Head of caudate nucleus (tissue), 42 donors: ENCODE measurements around the gene CCSER1.
"Not testable (repeated sequence)": the region's sequence is repeated elsewhere in the genome, so short reads cannot be mapped to it uniquely, and the experiment has no call there.

ENCODE experiments used
- DNase-seq, 42 donors: peaks; one replicate each; pipeline versions ENCODE4 v3.0.0 to v3.0.0-alpha.2; 2020 to 2021; ENCODE audit warnings: mixed read lengths in 7 of 42
- intact Hi-C: fragments of 100-400 bp; cut with DNase I; formaldehyde crosslinking; loops from one replicate; pipeline ENCODE4 v1.15.0; 2022

The CCSER1 gene

DNA sequence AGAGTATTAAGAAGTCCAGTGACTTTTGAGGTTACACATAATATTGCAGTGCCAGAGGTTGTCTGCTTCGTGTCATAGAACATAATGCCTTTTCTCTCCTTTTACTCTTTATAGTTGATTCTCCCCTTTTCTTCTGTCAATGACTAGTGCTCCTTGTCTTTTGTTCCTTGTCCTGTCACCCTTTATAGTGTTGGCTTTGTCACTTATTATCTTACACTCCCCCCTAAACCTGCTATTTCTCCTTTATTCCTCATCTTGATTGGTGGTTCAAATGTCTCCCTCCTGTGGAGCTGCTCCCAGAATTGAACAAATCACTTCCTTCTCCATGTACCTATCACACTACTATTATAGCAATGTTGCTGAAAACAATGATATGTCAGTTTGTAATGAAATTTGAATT is 1320.0 kb downstream of the CCSER1 start:
- no peak for DNase-seq

DNA sequence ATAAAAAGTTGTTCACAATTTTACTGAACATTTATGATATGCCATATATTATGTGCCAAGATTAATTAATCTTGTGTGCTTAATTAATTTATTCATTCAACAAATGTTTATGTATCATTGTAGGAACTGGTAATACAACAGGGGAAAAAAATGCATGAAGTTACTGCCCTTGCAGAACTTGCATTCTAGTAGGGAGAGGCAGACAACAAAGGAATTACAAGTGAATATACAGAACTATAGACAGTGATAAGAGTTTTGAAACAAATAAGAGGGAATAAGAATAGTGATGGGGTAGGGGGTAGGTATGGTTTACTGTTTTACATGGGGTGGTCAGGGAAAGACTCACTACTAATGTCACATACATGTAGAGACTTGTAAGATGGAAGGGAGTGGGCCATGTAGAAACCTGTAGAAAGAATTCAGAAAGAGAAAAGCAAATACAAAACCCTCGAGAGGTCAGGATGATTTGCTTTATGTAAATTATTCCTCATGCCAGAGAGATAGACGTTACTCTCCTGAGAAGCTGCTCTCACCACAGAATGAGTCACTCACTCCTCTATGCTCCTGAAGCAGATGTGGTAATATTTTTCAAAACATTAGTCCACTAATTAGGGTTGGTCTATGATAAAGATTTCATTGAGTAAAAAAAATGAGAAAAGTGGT is 1321.6 kb downstream of the CCSER1 start:
- no peak for DNase-seq
- intact Hi-C loops, result no loop called here

More for the DNA sequence above, 1320.0 kb downstream of the CCSER1 start:
- intact Hi-C loops, result no loop called here

DNA sequence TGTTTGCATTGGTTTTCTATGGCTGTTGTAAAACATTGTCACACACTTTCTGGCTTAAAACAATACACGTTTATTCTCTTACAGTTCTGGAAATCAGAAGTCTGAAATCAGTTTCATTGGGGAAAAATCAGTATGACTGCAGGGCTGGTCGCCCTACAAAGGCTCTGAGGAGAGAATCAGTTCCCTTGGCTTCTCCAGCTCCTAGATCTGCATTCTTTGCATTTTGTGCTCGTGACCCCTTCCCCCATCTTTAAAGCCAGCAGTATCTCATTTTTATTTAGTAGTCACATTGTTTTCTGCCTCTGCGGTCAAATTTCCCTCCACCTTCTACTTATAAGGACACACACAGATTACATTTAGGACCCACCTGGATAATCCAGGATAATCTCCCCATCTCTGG is 1326.9 kb downstream of the CCSER1 start:
- no peak for DNase-seq
- intact Hi-C loops, result no loop called here

DNA sequence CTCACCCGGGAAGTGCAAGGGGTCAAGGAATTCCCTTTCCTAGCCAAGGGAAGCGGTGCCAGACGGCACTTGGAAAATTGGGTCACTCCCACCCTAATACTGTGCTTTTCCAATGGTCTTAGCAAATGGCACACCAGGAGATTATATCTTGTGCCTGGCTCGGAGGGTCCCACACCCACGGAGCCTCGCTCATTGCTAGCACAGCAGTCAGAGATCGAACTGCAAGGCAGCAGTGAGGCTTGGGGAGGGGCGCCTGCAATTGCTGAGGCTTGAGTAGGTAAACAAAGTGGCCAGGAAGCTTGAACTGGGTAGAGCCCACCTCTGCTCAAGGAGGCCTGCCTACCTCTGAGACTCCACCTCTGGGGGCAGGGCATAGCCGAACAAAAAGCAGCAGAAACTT is 1335.4 kb downstream of the CCSER1 start:
- DNase-seq, intact Hi-C loops: not testable (repeated sequence)

DNA sequence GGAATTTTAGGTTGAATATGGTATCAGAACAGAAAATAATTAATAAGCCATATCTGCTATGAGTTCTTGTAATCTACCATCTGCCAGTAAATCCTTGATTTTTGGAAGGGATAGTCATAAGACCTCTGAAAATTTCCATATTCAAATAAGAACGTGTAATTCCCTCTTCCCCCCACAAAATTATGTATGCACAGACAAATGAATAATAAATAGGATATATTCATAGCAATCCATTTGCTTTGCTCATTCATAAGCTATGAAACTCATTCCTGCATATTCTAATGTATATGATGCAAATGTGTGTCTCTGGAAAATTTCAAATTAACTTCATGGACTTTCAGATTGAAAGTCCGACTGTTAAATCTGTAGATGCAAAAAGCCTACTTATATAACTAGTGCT is 1343.5 kb downstream of the CCSER1 start:
- intact Hi-C loops, result no loop called here
- no peak for DNase-seq

DNA sequence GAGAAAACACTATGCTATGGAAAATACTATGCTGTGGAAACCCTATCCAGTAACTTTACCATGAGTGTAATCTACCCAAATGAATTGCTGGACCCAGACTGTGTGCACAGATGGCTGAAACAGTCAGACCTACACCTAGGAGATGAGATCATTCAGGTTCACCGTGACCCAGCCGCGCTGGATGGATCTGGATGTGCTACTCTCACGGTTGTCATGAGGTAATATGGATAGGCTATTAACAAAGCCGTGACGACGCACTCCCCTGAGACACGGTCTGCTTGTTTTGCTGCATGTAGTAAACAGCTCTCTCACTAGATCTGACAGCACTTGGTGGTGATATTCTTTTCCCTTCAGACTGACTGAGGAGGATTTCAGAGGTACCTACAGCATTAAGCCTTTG is 1344.1 kb downstream of the CCSER1 start:
- no peak for DNase-seq
- intact Hi-C loops, result no loop called here

DNA sequence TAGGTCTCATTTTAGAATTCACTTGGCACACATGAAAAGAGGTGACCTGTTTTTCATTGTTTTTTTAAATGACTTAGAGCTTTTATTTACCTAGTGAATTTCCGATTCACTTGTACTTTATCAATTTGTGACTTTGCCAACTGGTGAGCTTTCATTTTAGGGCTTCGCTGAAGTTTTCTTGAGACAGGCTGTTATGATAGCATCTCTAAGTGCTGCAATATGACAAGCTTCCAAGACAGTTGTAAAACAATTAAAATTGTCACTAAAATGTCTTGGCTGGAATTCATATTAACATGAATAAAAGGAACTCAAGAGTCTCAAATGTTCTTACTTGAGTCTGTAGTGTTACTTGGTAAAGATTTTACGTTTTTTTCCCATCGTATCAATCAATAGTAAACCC is 1344.9 kb downstream of the CCSER1 start:
- intact Hi-C loops, result no loop called here
- no peak for DNase-seq

DNA sequence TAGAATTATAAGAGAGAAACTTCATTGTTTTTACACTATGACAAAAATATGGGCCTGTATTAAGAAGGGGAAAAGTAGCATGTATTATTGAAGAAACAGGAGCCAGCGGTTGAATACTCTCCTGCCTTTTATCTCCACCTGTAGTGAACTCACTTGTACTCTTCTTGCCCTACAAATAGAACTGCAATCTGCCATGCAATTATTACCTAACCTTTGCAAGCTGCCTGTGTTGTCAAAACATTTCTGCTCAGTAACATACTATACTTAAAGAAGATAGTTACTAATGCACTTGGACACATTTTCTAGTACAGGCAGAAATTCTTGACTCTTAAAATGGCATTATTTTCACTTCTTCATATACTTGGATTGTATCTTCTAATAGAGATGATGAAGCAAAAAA is 1358.2 kb downstream of the CCSER1 start:
- intact Hi-C loops, result no loop called here

DNA sequence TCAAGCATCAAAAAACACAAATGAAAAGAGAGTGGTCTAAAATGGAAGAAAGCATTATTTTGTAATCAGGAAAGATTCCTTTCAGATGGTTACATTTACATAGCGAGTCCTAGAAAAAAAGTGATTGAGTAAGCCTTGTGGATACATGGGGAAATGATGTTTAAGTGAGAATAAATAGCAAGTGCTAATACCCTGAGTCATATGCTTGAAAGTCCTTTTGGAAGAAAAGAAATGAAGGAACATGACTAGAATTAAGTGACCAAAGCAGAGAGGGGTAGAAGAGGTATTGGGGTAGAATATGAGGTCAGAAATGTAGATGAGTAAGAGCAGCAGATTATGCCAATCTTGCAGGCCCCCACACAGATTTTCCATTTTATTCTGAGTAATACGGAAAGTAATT is 1361.8 kb downstream of the CCSER1 start:
- intact Hi-C loops, result no loop called here
- no peak for DNase-seq

More for the DNA sequence above, 1358.2 kb downstream of the CCSER1 start:
- peak in 5 of 42 donors; percentile 3 to 37 (median 8) for DNase-seq

DNA sequence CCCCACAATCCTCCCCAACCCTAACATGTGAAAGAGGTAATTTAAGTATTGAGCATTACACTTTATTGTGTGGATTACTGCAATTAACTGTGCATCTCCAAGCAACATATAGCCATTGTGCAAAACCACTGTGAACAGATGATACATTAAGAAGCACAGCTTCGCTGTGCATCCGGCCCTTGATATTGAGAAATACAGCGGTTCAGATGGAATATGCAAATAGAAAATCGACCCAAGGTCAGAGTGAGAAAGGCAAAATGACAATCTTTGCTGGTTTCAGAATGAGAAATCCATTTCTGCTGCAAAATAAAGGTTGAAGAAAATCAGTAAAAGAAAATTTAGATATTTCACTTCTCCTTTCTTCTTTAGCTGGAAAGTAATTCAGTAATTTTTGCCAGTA is 1370.7 kb downstream of the CCSER1 start:
- no peak for DNase-seq

DNA sequence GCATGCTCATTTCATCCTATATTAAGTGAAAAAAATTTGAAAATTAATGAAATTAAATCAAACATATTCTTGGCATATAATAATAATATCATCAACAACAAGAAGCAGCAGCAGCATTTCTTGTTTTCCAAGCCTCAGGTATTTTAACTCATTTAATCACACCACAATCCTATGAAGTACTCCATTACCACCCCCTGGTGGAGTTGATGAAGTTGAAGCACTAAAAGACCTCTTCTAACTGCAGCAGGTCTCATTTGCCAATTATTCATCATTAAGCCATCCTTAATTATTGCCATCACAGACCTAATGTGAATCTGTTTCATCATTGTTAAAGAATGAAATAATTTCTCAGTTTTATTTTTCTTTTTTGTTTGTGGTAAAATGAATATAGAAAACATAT is 1375.2 kb downstream of the CCSER1 start:
- intact Hi-C loops, result no loop called here
- no peak for DNase-seq

More for the DNA sequence above, 1370.7 kb downstream of the CCSER1 start:
- intact Hi-C loops, result no loop called here

DNA sequence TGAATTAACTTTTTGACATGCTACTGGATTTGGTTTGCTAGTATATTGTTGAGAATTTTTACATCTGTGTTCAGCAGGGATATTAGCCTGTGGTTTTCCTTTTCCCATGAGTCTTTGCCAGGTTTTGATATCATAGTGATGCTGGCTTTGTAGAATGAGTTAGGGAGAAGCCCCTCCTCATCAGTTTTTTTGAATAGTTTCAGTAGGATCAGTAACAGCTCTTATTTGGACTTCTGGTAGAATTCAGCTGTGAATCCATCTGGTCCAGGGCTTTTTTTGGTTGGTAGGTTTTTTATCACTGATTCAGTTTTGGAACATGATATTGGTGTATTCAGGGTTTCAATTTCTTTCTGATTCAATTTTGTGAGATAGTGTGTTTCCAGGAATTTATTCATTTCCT is 1386.1 kb downstream of the CCSER1 start:
- no peak for DNase-seq
- intact Hi-C loops, result no loop called here

DNA sequence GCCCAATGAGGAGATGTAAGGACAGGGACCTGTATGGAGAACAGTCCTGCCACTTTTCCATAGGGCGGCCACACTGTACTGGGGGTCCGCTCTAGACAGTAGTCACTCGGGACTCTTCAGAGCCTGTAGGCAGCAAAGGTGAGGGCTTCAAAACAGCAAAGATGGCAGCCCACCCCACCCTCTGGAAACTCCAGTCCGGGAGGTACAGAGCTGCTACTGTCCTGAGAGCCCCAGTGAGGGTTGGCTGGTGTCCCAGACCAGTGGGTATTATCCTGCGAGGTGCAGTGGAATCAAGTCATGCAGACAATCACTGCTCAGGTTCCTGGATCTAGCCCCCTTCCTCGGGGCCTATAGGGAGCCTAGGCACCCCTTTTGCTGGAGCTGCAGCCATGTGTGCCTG is 1392.0 kb downstream of the CCSER1 start:
- intact Hi-C loops, result no loop called here
- DNase-seq, result no peak

DNA sequence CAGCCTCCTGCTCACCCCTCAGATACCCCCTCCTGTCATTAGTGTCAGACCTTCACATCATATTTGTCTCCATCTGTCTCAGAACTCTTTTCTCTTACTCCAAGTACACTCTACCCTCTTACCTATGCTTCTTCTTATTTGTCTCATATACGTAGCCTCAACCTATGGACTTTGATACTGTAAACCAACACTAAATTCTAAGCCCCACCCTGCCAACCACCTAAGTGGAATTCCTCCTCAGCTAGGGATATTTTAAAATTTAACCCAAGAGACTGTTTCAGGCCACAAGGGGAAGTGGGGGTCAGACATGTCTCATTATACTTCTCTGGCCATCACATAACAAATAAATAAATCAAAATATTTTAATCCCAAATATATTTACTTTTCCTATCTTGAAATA is 1398.4 kb downstream of the CCSER1 start:
- intact Hi-C loops, result no loop called here
- DNase-seq, result no peak

DNA sequence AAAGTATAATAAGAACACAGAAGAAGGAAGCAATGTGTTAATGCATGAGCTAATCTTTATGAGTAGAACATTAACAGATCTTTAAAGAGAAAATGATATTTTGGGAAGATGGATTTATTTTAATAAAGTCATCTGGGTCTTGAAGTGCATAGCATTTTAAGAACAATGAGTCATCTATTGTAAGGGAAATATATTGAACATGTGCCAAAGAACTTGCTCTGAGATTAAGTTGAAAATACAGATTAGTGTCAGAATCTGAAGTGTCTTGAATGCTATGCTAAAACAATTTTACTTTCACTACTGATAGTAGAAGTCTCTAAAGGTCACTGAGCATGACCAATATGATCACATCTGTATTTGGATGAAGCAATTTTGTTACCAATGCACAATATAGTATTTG is 1399.9 kb downstream of the CCSER1 start:
- no peak for DNase-seq
- intact Hi-C loops, result no loop called here

DNA sequence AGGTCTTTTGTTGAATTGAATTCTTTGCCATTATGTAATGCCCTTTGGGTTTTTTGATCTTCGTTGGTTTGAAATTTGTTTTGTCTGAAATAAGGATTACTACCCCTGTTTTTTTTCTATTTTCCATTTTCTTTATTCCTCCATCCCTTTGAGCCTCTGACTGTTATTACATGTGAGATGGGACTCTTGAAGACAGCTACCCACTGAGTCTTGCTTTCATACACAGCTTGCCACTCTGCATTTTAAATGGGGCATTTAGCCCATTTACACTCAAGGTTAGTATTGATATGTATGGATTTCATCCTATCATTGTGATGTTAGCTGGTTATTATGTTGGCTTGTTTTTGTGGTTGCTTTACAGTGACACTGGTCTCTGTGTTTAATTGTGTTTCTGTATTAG is 1440.4 kb downstream of the CCSER1 start:
- DNase-seq, result no peak
- intact Hi-C loops, result no loop called here

DNA sequence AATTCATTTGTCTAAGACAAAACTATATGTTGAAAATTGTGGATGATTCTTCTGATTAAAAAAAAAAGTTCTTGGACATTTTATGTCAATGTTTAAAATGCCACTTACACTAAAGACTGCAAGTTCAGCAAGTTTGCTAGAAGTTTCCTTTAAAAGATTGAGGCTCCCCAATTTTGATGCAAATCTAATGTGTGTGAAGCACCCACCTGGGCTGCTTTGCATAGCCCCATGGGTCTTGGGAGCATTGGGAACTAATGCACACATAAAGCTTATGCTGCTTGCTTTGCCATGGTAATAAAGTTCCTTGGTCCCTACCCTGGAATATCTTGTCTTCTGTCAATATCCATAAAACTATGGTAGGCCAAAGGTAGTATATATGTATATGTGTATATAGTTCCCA is 1450.7 kb downstream of the CCSER1 start:
- no peak for DNase-seq
- intact Hi-C loops, result no loop called here

DNA sequence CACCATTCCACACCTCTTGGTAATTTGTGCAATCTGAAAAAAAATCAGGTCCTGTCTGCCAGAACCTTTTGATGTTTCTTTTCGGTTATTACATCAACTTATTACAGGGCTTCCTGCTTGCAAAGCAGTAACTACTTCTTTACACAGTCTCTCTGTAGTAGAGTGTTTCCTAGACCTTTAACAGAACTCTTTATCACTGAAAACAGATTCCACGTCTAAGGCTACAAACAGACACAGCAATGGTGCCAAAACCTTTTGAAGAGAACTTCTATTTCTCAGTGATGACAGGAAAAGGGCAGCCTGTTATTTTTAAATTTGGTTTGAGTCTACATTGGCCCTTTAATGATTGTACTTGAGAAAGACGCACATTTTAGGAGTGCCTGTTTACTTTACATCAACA is 1463.1 kb downstream of the CCSER1 start:
- intact Hi-C loops, result no loop called here
- no peak for DNase-seq

DNA sequence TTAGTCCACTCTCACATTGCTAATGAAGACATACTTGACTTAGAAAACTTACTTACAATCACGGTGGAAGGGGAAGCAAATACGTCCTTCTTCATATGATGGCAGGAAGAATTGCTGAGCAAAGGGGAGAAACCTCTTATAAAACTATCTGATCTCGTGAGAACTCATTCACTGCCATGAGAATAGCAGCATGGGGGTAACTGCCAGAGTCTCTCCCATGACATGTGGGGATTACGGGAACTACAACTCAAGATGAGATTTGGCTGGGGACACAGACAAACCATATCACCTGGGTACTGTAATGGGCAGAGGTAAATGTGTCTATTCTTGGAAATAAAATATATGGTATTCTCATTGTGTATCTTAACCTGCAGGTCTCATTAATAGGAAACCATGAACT is 1464.9 kb downstream of the CCSER1 start:
- no peak for DNase-seq
- intact Hi-C loops, result no loop called here

DNA sequence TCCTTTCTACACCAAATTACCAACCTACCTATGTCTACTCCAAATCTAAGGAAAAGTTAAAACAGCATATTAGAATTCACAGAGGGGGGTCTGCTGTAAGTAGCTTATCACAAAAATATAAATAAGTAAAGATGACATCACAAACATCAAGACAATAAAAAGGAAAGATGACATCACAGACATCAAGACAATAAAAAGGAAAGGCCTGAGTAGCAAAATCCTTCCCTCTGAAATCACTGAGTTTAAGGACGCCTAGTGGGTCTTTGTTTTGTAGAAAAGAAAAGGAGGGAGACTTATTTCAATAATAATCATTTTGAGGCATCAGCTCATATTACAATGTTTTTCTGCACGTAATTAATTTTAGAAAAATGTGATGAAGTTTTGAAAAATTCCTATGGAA is 1469.5 kb downstream of the CCSER1 start:
- intact Hi-C loops, result no loop called here
- no peak for DNase-seq

DNA sequence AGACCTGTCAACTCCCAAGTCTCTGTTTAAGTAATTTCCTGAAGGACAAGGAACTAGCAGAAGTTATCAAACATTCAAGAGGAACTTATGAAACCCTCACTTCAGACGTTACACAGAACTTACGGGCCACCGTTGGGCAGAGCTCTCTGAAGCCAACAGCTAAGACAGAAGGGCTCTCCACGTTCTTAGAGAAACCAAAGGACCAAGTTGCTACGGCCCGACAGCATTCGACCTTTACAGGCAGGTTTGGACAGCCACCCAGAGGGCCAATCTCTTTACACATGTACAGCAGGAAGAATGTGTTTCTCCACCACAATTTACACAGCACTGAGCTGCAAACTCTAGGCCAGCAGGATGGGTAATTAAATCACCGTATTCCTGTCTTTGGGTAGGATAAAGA is 1471.5 kb downstream of the CCSER1 start:
- intact Hi-C loops, result no loop called here
- DNase-seq, result no peak

DNA sequence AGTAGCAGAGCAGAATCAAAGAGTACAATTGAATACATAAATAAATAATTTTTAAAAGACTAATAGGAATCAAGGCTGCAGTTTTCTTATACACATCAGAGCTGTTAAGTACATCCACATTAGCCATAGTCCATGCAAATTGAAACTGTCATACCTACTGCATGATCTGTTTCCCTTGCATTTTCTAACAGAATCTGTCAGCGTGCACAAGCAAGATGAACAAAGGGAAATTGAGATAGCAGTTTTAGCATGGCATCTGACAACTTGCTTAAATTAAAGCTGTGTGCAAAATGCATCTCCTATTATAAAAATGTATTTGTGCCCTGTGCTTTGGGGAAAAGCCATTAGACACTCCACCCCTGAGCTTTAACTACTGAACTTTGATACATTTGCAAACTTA is 1473.1 kb downstream of the CCSER1 start:
- no peak for DNase-seq
- intact Hi-C loops, result no loop called here
